Breast epithelium (tissue), 3 donors: ENCODE results near the gene SMURF1.

Experiments used
- CTCF ChIP-seq, 3 donors: fragments of 450-650 bp; IDR thresholded peaks; one replicate each; pipeline ENCODE4 v1.5.1; 2016 to 2017; ENCODE audit warnings: antibody characterized with exemption in 3 of 3, mild to moderate bottlenecking in 3 of 3, moderate library complexity in 3 of 3
- POLR2A ChIP-seq: fragments of 450-650 bp; IDR thresholded peaks from one replicate; pipeline ENCODE4 v1.6.1; 2016; ENCODE audit warnings: antibody characterized with exemption, mild to moderate bottlenecking, moderate library complexity
- POLR2AphosphoS5 ChIP-seq, 3 donors: sonication (generic); formaldehyde crosslinking; IDR thresholded peaks; one replicate each; pipeline ENCODE4 v1.6.1; 2017; ENCODE audit warnings: antibody characterized with exemption in 3 of 3

DNA sequence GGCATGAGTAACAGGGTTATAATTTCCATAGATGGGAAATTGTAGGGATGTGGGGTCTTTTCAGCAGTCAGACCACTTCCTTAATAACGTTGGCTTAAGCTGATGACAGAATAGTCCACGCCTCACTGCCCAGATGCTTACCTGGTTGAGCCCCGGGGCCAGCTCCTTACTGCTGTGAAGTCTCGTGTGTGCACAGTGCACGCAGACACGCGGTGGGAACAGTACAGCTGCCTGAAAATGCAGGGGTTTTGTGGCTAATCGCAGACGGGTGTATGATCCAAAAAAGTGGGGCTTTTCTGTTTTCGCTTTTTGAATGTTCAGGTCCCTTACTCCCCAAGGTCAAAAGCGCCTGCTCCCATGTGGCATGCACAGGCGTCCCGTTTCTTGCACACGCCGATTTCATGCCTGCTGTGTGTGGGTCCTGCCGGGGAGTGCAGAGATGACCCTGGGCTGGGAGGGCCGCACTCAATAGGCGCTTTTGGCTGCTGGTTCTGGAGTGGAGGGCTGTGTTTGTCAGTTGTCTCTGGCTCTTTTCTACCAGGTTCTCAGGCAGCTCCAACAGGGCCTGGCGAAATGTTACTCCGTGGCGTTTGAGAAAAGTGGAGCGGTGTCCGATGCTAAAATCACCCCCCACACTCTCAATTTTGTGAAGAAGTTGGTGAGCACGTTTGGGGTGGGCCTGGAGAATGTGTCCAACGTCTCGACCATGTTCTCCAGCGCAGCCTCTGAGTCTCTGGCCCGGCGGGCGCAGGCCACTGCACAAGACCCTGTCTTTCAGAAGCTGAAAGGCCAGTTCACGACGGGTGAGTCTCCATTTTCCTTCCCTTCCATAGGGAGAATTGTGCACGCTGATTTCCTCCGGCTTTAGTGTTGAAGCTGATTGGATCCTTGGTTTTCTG, 149.6 kb downstream of the SMURF1 start:
- no peak for TF ChIP-seq CTCF (IDR thresholded peaks at IDR 0.05)
- no peak for TF ChIP-seq POLR2AphosphoS5 (IDR thresholded peaks at IDR 0.05)
- no peak for TF ChIP-seq POLR2A
